Activated T-helper 2 cell treated with anti-CD3 and anti-CD28 coated beads, Interferon-gamma antibody, Interleukin-2, Interleukin-4, amounts not matched to agents 10 μg/mL and 5 μg/mL and 100 μg/mL, durations not matched to agents 14 hours and 24 hours and 36 hours (primary cell): Measurements from ENCODE around the gene PDE2A. TPM values are rescaled to one million over a fixed set of nuclear protein-coding genes. Genes with fewer than 3 reads are reported as not detected.

Experiments used
- DNase-seq: peaks from one replicate; pipeline ENCODE4 v3.0.0; 2021; ENCODE audit warnings: low spot score
- H3K27ac Mint-ChIP-seq: one replicate; pipeline ENCODE4 v1.8.0; 2021; ENCODE audit warnings: mixed read lengths
- H3K27me3 Mint-ChIP-seq: one replicate; pipeline ENCODE4 v1.8.0; 2021; ENCODE audit warnings: low read depth, mixed read lengths
- H3K36me3 Mint-ChIP-seq: one replicate; pipeline ENCODE4 v1.8.0; 2021; ENCODE audit warnings: low read depth, mixed read lengths
- H3K4me1 Mint-ChIP-seq: one replicate; pipeline ENCODE4 v1.8.0; 2021; ENCODE audit warnings: low read depth, mixed read lengths
- H3K4me3 Mint-ChIP-seq: one replicate; pipeline ENCODE4 v1.8.0; 2021; ENCODE audit warnings: low read depth, mild to moderate bottlenecking, moderate library complexity, mixed read lengths
- H3K9me3 Mint-ChIP-seq: one replicate; pipeline ENCODE4 v1.8.0; 2021; ENCODE audit warnings: mixed read lengths
- intact Hi-C: fragments of 100-400 bp; cut with micrococcal nuclease; formaldehyde crosslinking; loops from one replicate; pipeline ENCODE4 v1.15.1; 2023
- total RNA-seq: library from RNA; stranded (reverse); gene quantifications from 2 replicates; pipeline ENCODE4 v1.2.3, GENCODE V29; 2022

PDE2A gene
- total RNA-seq, 1 donor from 2014 or later, result 0.62 TPM

GRCh38 chr11:72702577-72703241 is 28.5 kb upstream of the PDE2A start:
- DNase-seq, result no peak
- Mint-ChIP-seq H3K36me3 (peaks cover 63% of the 10 kb centered on the region), H3K27me3 (no peaks in the 10 kb centered on the region), H3K27ac (no peak overlapping the region), H3K4me3 (no peak overlapping the region), H3K4me1 (no peaks in the 10 kb centered on the region), H3K9me3 (no peaks in the 10 kb centered on the region)
- intact Hi-C loops, result no loop called here

GRCh38 chr11:72702096-72702495 is 27.9 kb upstream of the PDE2A start:
- no peak for DNase-seq
- Mint-ChIP-seq H3K9me3 (no peaks in the 10 kb centered on the region), H3K27me3 (no peaks in the 10 kb centered on the region), H3K27ac (no peak overlapping the region), H3K4me3 (no peak overlapping the region), H3K36me3 (peaks cover 57% of the 10 kb centered on the region), H3K4me1 (no peaks in the 10 kb centered on the region)
- intact Hi-C loops, result no loop called here

GRCh38 chr11:72701466-72701865 is 27.2 kb upstream of the PDE2A start:
- Mint-ChIP-seq H3K27ac (no peak overlapping the region), H3K4me1 (no peaks in the 10 kb centered on the region), H3K36me3 (peaks cover 53% of the 10 kb centered on the region), H3K27me3 (no peaks in the 10 kb centered on the region), H3K4me3 (no peak overlapping the region), H3K9me3 (no peaks in the 10 kb centered on the region)
- no peak for DNase-seq
- intact Hi-C loops, result no loop called here

- no peaks in the 10 kb centered on the region for H3K9me3 Mint-ChIP-seq
- intact Hi-C loops, result no loop called here
- no peak for DNase-seq
- no peak overlapping the region for H3K4me3 Mint-ChIP-seq
- H3K27ac Mint-ChIP-seq, result no peak overlapping the region
- no peaks in the 10 kb centered on the region for H3K27me3 Mint-ChIP-seq
- H3K36me3 Mint-ChIP-seq, result peaks cover 56% of the 10 kb centered on the region
- no peaks in the 10 kb centered on the region for H3K4me1 Mint-ChIP-seq
Observed at GRCh38 chr11:72700146-72700545, 25.9 kb upstream of the PDE2A start.

DNA sequence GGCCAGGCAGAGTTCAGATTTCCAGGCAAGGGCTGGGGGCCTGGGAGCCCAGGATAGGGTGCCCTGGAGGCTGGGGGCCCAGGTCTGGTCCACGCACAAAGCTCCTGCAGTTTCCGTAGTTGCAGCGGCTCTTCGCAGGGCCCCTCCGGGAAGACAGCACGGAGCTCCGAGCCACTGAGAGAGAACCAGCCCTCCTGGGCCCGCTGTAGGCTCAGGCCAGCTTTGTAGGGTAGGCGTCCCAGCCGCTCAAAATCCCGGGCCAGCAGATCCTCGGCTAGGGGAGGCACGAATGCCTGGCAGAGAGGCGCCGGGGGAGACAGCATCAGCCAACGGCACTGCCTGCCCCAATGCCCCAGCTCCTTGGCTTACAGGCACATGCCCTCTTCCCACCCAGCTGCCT is 23.6 kb upstream of the PDE2A start:
- DNase-seq, result no peak
- Mint-ChIP-seq H3K27ac (no peak overlapping the region), H3K4me3 (no peak overlapping the region), H3K36me3 (peaks cover 65% of the 10 kb centered on the region), H3K4me1 (no peaks in the 10 kb centered on the region), H3K27me3 (no peaks in the 10 kb centered on the region), H3K9me3 (no peaks in the 10 kb centered on the region)
- intact Hi-C loops, result no loop called here

DNA sequence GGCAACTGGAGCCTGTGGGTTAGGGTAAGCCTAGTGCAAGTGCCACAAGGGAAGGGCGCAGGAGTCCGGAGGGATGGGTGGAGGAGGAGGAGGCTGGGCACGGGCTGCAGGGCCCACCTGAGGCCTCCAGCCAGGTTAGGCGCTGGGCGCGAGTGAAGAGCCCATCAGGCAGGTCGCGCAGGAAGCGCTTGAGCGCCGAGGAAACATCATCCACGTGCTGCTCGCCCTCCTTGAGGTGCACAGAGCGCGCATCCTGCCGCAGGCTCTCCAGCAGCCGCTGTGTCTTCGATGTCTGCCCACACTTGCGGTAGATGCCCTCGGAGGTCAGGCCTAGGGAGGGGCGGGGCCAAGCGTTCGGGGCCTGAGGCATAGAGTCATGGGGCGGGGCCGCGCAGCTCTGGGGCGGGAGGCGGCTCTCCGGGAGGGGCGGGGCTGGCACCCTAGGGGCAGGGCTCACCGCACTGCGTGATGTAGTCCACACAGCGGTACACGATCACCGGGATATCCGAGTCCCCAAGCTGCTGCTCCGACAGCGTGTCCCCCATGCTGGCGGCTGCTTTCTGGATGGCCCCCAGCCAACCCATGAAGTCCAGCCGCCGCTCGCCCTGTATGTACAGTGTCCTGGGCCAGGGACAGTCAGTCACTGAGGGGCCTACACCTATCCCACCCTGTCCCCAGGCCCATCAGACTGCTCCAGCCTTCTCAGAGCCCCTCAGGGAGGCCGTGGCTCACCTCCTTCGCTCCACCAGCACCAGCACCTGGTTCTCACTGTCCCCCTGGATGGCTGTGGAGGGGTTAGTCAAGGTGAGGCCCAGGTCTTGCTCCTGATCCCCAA is 22.9 kb upstream of the PDE2A start:
- peaks cover 69% of the 10 kb centered on the region for H3K36me3 Mint-ChIP-seq
- no peaks in the 10 kb centered on the region for H3K9me3 Mint-ChIP-seq

GRCh38 chr11:72695354-72695753 is 21.1 kb upstream of the PDE2A start:
- Mint-ChIP-seq H3K4me1 (no peaks in the 10 kb centered on the region), H3K9me3 (no peaks in the 10 kb centered on the region), H3K36me3 (peaks cover 65% of the 10 kb centered on the region), H3K27ac (no peak overlapping the region), H3K27me3 (no peaks in the 10 kb centered on the region), H3K4me3 (no peak overlapping the region)
- intact Hi-C loops, result no loop called here
- no peak for DNase-seq

More for the DNA sequence above, 22.9 kb upstream of the PDE2A start:
- H3K27ac Mint-ChIP-seq, result no peak overlapping the region
- intact Hi-C loops, result no loop called here
- no peaks in the 10 kb centered on the region for H3K4me1 Mint-ChIP-seq
- no peak for DNase-seq
- no peaks in the 10 kb centered on the region for H3K27me3 Mint-ChIP-seq
- no peak overlapping the region for H3K4me3 Mint-ChIP-seq

DNA sequence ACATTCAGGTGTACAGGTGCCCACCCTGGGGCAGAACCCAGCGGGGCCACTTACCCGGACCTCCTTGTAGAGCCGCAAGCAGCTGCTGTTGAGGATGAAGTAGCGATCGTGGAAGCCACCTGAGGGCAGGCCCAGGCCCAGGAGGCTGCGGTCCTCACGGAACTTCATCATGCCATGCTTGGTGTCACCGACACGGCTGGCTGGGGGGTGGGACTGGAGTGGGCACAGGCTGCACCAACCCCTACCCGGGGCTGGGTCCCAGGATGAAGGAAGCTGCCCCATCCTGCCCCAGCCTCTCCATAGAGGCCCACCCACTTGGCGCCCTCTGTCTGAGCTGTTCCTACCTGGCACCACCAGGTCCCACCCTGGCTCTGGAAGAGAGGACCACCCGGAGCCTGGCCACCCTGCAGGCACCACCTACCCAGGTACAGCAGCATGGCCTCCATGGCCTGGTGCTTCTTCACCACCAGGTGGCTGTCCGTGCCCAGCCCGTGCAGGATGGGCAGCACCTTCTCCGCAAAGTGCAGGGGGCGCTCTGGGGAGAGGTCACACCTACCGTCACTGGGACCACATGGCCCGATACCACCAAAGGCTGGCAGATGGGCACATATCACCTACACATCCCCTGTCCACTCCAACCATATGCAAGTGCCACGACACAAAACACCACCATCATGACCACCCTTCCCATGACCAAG is 19.2 kb upstream of the PDE2A start:
- H3K27me3 Mint-ChIP-seq, result no peaks in the 10 kb centered on the region
- H3K9me3 Mint-ChIP-seq, result no peaks in the 10 kb centered on the region
- H3K4me3 Mint-ChIP-seq, result no peak overlapping the region
- H3K4me1 Mint-ChIP-seq, result no peaks in the 10 kb centered on the region
- intact Hi-C loops, result no loop called here
- peaks cover 61% of the 10 kb centered on the region for H3K36me3 Mint-ChIP-seq
- H3K27ac Mint-ChIP-seq, result no peak overlapping the region
- no peak for DNase-seq

- H3K36me3 Mint-ChIP-seq, result peaks cover 64% of the 10 kb centered on the region
- H3K9me3 Mint-ChIP-seq, result no peaks in the 10 kb centered on the region
- no peak overlapping the region for H3K4me3 Mint-ChIP-seq
- intact Hi-C loops, result no loop called here
- H3K27me3 Mint-ChIP-seq, result no peaks in the 10 kb centered on the region
- H3K27ac Mint-ChIP-seq, result no peak overlapping the region
- no peaks in the 10 kb centered on the region for H3K4me1 Mint-ChIP-seq
- DNase-seq, result no peak
Observed at GRCh38 chr11:72692498-72693237, 18.4 kb upstream of the PDE2A start.

- Mint-ChIP-seq H3K36me3 (peaks cover 66% of the 10 kb centered on the region), H3K9me3 (no peaks in the 10 kb centered on the region), H3K27me3 (no peaks in the 10 kb centered on the region), H3K4me3 (no peak overlapping the region), H3K4me1 (peaks cover 15% of the 10 kb centered on the region), H3K27ac (no peak overlapping the region)
- intact Hi-C loops, result no loop called here
- DNase-seq, result no peak
Observed at GRCh38 chr11:72690166-72690565, 15.9 kb upstream of the PDE2A start.

GRCh38 chr11:72688929-72689328 is 14.7 kb upstream of the PDE2A start:
- Mint-ChIP-seq H3K9me3 (no peaks in the 10 kb centered on the region), H3K4me3 (no peak overlapping the region), H3K4me1 (peaks cover 18% of the 10 kb centered on the region), H3K27ac (no peak overlapping the region), H3K27me3 (no peaks in the 10 kb centered on the region), H3K36me3 (peaks cover 64% of the 10 kb centered on the region)
- intact Hi-C loops, result no loop called here
- DNase-seq, result no peak

DNA sequence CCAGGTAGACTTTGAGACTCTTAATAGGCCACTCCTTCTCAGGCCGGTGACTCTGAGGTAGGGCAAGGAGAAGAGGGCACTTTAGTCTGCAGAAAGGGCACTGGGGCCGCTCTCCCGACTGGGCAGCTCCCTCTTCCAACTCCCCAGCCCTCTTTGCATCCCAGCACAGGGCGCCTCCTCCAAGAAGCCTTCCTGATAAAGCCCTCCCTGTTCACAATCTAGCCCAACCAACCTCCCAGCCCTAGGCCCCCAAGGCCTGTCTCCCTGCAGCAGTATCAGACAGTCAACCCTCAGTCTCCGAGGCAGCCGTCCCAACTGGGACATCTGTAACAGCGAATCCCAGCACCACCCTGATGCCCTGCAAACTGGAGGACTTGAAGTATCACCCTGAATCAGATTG is 14.3 kb upstream of the PDE2A start:
- H3K36me3 Mint-ChIP-seq, result peaks cover 65% of the 10 kb centered on the region
- H3K4me3 Mint-ChIP-seq, result no peak overlapping the region
- no peak overlapping the region for H3K27ac Mint-ChIP-seq
- no peak for DNase-seq
- H3K27me3 Mint-ChIP-seq, result no peaks in the 10 kb centered on the region
- peaks cover 18% of the 10 kb centered on the region for H3K4me1 Mint-ChIP-seq
- intact Hi-C loops, result no loop called here
- H3K9me3 Mint-ChIP-seq, result no peaks in the 10 kb centered on the region
